ENCODE results near the gene KCNK13.

- TF ChIP-seq ETV1 (tag; conservative IDR thresholded peaks at IDR 0.05; ENCODE audit: low read depth) (no peak), EP300 (IDR thresholded peaks at IDR 0.05; ENCODE audit: low read length) (no peak), ZNF431 (CRISPR knock-in tag; IDR thresholded peaks at IDR 0.05) (no peak), ELK1 (CRISPR knock-in tag; IDR thresholded peaks at IDR 0.05) (no peak)
Measured at GRCh38 chr14:90188588-90188987, 126.8 kb downstream of the KCNK13 start.
